Esophagus squamous epithelium (tissue), 4 donors: Measurements from ENCODE around the gene SOX18.

Experiments used
- POLR2A ChIP-seq, 4 donors: fragments of 450-650 bp; IDR thresholded peaks; one replicate each; pipeline ENCODE4 v1.6.1; 2017; ENCODE audit warnings: antibody characterized with exemption in 4 of 4, mild to moderate bottlenecking in 4 of 4, moderate library complexity in 3 of 4
- TF ChIP-seq, protein P1 (sequence below), 6 experiments: fragments of 450-650 bp in 4 of 6; fragments of 200-600 bp in 2 of 6; sonication (generic) in 2 of 6; IDR thresholded peaks; one replicate each; pipeline ENCODE4 v1.5.1; 2016 to 2019; ENCODE audit warnings: antibody characterized with exemption in 6 of 6, mild to moderate bottlenecking in 4 of 6, moderate library complexity in 4 of 6

DNA sequence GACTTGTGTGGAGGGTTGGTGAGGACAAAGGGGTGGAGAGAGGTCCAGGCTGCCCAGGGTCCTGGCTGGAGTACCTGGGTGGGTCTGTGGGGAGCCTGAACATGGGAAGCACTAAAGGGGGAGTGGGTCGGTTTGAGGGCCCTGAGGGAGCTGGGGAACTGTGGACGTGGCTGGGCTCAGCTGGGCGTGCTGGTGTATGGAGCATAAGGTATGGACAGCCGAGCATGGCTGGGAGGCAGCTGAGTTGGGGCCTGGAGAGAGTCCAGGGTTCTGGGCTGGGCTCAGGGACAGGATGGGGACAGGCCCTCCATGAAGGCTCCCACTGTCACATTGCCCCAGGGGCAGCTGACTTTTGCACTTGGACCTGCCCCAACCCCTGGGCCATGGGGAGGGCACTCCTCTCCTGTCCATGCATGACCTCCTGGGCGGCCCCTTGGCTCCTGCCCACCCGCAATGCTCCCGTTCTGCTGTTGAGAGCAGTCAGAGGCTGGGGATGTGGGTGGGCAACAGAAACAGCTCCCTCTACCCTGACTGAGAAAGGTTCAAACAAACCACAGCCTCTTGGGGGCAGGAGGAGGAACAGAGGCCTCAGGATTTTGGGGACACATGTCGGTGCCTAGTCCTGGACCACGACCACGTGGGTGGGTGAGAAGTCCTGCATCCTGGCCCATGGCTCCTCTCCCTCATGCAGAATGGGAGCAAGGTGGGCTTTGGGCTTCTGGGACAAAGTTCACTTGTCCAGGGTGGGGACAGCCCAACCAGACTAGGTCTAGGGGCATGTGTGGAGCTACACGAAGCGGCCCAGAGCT, 9.0 kb downstream of the SOX18 start:
- TF ChIP-seq, protein P1, sequence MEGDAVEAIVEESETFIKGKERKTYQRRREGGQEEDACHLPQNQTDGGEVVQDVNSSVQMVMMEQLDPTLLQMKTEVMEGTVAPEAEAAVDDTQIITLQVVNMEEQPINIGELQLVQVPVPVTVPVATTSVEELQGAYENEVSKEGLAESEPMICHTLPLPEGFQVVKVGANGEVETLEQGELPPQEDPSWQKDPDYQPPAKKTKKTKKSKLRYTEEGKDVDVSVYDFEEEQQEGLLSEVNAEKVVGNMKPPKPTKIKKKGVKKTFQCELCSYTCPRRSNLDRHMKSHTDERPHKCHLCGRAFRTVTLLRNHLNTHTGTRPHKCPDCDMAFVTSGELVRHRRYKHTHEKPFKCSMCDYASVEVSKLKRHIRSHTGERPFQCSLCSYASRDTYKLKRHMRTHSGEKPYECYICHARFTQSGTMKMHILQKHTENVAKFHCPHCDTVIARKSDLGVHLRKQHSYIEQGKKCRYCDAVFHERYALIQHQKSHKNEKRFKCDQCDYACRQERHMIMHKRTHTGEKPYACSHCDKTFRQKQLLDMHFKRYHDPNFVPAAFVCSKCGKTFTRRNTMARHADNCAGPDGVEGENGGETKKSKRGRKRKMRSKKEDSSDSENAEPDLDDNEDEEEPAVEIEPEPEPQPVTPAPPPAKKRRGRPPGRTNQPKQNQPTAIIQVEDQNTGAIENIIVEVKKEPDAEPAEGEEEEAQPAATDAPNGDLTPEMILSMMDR (IDR thresholded peaks at IDR 0.05), result no peak
- no peak for TF ChIP-seq POLR2A (IDR thresholded peaks at IDR 0.05)
